ENCODE results near the gene TEAD1.
A peak's percentile ranks its signal among the peaks of the same experiment; 100 is the strongest.

TEAD1 gene

GRCh38 chr11:12673601-12673923, 659 bp upstream of the TEAD1 start:
- no peak for DNase-seq (ENCODE audit: low read depth)
- TF ChIP-seq CTCF (IDR thresholded peaks at IDR 0.05; ENCODE audit: control insufficient read depth, insufficient read depth, low read depth, low read length, missing control alignments) = no peak
- peak overlapping the region; percentile 76 for H3K4me3 ChIP-seq (ENCODE audit: control insufficient read depth, low read depth, low read length)

GRCh38 chr11:12674571-12674935, 332 bp downstream of the TEAD1 start:
- no peak for TF ChIP-seq CTCF (IDR thresholded peaks at IDR 0.05; ENCODE audit: control insufficient read depth, insufficient read depth, low read depth, low read length, missing control alignments)
- DNase-seq (ENCODE audit: low read depth) = no peak
- H3K4me3 ChIP-seq (ENCODE audit: control insufficient read depth, low read depth, low read length) = peak overlapping the region; percentile 78

GRCh38 chr11:12674936-12675696, 895 bp downstream of the TEAD1 start:
- peak overlapping the region; percentile 78 for H3K4me3 ChIP-seq (ENCODE audit: control insufficient read depth, low read depth, low read length)
- no peak for DNase-seq (ENCODE audit: low read depth)
- TF ChIP-seq CTCF (IDR thresholded peaks at IDR 0.05; ENCODE audit: control insufficient read depth, insufficient read depth, low read depth, low read length, missing control alignments) = no peak

- DNase-seq (ENCODE audit: low read depth) = no peak
- TF ChIP-seq CTCF (IDR thresholded peaks at IDR 0.05; ENCODE audit: control insufficient read depth, insufficient read depth, low read depth, low read length, missing control alignments) = no peak
- peak overlapping the region; percentile 78 for H3K4me3 ChIP-seq (ENCODE audit: control insufficient read depth, low read depth, low read length)
Observed at GRCh38 chr11:12675951-12676711, 1.9 kb downstream of the TEAD1 start.

GRCh38 chr11:12677131-12677530, 2.9 kb downstream of the TEAD1 start:
- H3K4me3 ChIP-seq (ENCODE audit: control insufficient read depth, low read depth, low read length) = peak overlapping the region; percentile 78
- no peak for DNase-seq (ENCODE audit: low read depth)
- no peak for TF ChIP-seq CTCF (IDR thresholded peaks at IDR 0.05; ENCODE audit: control insufficient read depth, insufficient read depth, low read depth, low read length, missing control alignments)

- no peak for TF ChIP-seq CTCF (IDR thresholded peaks at IDR 0.05; ENCODE audit: control insufficient read depth, insufficient read depth, low read depth, low read length, missing control alignments)
- H3K4me3 ChIP-seq (ENCODE audit: control insufficient read depth, low read depth, low read length) = peak overlapping the region; percentile 24
- no peak for DNase-seq (ENCODE audit: low read depth)
Observed at GRCh38 chr11:12678092-12678491, 3.9 kb downstream of the TEAD1 start.
